Measurements from ENCODE around the gene GPBAR1.

DNA sequence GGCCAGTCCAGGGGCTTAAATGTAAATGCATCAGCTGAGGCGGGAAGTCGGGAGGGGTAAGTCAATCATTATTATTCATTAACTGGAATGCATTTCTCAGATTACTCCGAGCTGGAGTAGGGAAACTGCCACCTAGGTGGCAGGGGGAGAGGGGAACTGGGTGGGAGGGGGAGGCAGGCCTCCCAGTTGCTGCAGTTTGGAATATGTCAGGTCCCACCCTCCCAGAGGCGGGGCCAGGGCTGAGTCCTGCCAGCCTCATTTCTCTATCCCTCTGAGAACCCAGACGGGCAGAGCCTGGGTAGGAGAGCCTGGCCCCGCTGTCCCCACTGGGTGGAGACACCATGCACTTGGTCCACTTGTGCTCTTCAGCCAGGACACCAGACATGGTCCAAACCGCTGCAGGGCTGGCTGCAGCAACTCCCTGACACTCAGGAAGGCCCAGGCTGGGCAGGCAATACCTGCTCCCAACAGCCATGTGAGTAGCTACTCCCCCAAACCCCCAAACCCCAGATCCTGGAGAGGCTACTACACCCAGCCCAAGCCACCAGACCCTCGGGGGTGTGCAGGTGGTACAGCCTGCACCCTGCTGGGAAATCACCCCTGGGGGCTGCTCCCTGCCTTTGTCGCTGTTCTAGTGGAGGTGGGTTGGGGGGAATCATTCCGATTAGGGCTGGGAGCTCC is at the start of gene GPBAR1:
- TF ChIP-seq, protein P1, sequence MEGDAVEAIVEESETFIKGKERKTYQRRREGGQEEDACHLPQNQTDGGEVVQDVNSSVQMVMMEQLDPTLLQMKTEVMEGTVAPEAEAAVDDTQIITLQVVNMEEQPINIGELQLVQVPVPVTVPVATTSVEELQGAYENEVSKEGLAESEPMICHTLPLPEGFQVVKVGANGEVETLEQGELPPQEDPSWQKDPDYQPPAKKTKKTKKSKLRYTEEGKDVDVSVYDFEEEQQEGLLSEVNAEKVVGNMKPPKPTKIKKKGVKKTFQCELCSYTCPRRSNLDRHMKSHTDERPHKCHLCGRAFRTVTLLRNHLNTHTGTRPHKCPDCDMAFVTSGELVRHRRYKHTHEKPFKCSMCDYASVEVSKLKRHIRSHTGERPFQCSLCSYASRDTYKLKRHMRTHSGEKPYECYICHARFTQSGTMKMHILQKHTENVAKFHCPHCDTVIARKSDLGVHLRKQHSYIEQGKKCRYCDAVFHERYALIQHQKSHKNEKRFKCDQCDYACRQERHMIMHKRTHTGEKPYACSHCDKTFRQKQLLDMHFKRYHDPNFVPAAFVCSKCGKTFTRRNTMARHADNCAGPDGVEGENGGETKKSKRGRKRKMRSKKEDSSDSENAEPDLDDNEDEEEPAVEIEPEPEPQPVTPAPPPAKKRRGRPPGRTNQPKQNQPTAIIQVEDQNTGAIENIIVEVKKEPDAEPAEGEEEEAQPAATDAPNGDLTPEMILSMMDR (IDR thresholded peaks at IDR 0.05): no peak
- TF ChIP-seq POLR2A (IDR thresholded peaks at IDR 0.05): no peak

Data from testis (tissue), 2 donors.